ENCODE results near the gene KCNJ18. TPM values are rescaled to one million over a fixed set of nuclear protein-coding genes. Genes with fewer than 3 reads are reported as not detected.
"Not testable (repeated sequence)": the region's sequence is repeated elsewhere in the genome, so short reads cannot be mapped to it uniquely, and the experiment has no call there.

The KCNJ18 gene
- total and polyA plus RNA-seq, 9 of the 15 experiments (the other 6 are each of a cell fraction or from before 2014, with no cell fraction given), result not detected

DNA sequence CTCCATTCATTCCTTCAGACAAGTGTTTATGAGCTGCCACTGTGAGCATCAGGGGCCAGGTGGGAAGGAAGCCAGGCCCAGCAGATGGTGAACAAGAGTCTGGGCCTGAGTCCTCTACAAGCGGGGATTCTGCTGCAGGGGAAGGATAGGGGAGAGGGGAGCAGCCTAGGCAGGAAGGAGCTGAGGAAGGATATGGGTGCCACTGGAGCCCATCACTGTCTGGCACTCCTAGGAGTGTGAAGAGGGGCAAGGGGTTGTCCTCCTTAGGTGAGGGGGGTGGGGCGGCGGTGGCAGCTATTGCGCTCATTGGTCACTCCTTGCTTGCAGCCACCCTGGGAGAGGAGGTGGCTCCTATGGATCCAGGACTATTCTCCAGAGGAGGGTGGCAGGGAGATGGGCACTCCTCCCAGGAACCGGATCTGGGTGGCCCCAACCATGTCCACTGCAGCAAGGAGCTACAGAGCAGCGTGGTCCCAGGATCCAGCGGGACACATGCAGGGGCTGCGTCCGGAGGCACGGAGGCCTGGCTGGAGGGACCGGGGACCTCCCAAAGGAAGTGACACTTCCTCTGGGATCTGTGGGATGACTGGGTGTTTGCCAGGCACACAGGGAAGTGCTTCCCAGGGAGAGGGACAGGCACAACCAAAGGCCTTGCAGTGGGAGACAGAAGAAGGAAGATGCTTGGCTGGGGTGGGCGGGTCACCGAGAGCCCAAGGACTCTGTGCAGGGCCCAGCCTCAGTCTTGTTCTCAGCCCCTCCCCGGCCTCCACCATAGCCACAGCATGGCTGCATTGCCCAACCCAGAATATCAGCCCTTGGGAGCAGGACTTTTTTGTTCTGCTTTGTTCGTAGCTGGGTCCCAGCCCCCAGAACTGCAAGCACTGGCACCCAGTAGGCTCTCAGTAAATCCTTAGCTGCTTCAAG is 16.6 kb downstream of the KCNJ18 start:
- in situ Hi-C loops (cut with MboI), result loop anchor here (5.0 kb wide), 1 partner anchor 287 kb away; no protein-coding TSS in a partner anchor
- DNase-seq (ENCODE audit: extremely low read depth in 1 of 4, low spot score in 3 of 4); H3K79me2 ChIP-seq (ENCODE audit: control insufficient read depth, insufficient read depth, low read length); H3K27ac ChIP-seq (ENCODE audit: extremely low read depth, low read depth, low read length); H3K4me3 ChIP-seq; intact Hi-C loops (cut with micrococcal nuclease); BruUV-seq (replicated peaks); H3K4me2 ChIP-seq (ENCODE audit: insufficient read depth, low read length); FAIRE-seq; ATAC-seq; CTCF ChIA-PET (ENCODE audit: low intra/inter-chr PET ratio); H3K9me1 ChIP-seq (ENCODE audit: control insufficient read depth, insufficient read depth, low read length); H3K9me3 ChIP-seq (replicated peaks; ENCODE audit: control insufficient read depth, insufficient read depth, low read depth, low read length); H4K20me1 ChIP-seq (replicated peaks; ENCODE audit: control insufficient read depth, insufficient read depth, low read length); H2AFZ ChIP-seq (ENCODE audit: low read depth, low read length); H3K36me3 ChIP-seq (ENCODE audit: control insufficient read depth, insufficient read depth, low read length); H3K9ac ChIP-seq (ENCODE audit: insufficient read depth in 1 of 2, low read depth in 2 of 2, low read length in 2 of 2); H3K4me1 ChIP-seq (replicated peaks in 1 of 2; ENCODE audit: control insufficient read depth in 2 of 2, insufficient read depth in 2 of 2, low read length in 2 of 2): not testable (repeated sequence)
- WGBS (ENCODE audit: insufficient coverage, low coverage, missing lambda C conversion rate), result 0% methylated on average over 9 of the region's 15 CpGs
- POLR2A ChIA-PET, result interaction anchor here (1.8 kb wide), 1 partner anchor 288 kb away, joined by 4 read pairs; no protein-coding TSS in a partner anchor
- peaks cover 0 to 14% of the 10 kb centered on the region in 2 experiments; a peak in 1 of 5 replicates for H3K27me3 ChIP-seq (ENCODE audit: control insufficient read depth in 2 of 2, insufficient read depth in 2 of 2, low read length in 2 of 2)

DNA sequence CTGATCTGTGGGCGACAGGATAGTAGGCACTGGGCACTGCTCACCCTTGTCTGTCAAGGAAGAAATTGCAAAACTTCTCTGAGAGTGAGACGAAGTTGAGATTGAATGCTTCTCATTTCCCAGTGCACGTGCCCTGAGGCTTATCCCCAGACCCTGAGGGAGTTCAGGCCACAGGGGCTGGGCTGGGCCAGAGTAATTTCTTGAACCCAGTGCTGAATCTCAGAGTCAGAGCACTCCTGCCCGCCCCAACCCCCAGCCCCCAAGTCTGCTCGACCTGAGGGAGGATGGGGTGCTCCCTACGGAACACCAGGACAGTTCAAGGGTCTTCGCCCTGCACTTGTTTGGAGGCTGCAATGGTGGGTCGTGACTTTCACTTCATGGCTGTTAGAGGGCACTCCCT is 17.7 kb downstream of the KCNJ18 start:
- H3K27ac ChIP-seq (ENCODE audit: extremely low read depth, low read depth, low read length); H3K36me3 ChIP-seq (ENCODE audit: control insufficient read depth, insufficient read depth, low read length); CTCF ChIA-PET (ENCODE audit: low intra/inter-chr PET ratio); H2AFZ ChIP-seq (ENCODE audit: low read depth, low read length); H3K27me3 ChIP-seq (ENCODE audit: control insufficient read depth in 2 of 2, insufficient read depth in 2 of 2, low read length in 2 of 2); FAIRE-seq; H3K9me3 ChIP-seq (replicated peaks; ENCODE audit: control insufficient read depth, insufficient read depth, low read depth, low read length); H4K20me1 ChIP-seq (replicated peaks; ENCODE audit: control insufficient read depth, insufficient read depth, low read length); intact Hi-C loops (cut with micrococcal nuclease); H3K9ac ChIP-seq (ENCODE audit: insufficient read depth in 1 of 2, low read depth in 2 of 2, low read length in 2 of 2); H3K79me2 ChIP-seq (ENCODE audit: control insufficient read depth, insufficient read depth, low read length); H3K4me2 ChIP-seq (ENCODE audit: insufficient read depth, low read length); ATAC-seq; H3K4me1 ChIP-seq (replicated peaks in 1 of 2; ENCODE audit: control insufficient read depth in 2 of 2, insufficient read depth in 2 of 2, low read length in 2 of 2); POLR2A ChIA-PET; H3K9me1 ChIP-seq (ENCODE audit: control insufficient read depth, insufficient read depth, low read length); BruUV-seq (replicated peaks); H3K4me3 ChIP-seq; DNase-seq (ENCODE audit: extremely low read depth in 1 of 4, low spot score in 3 of 4): not testable (repeated sequence)
- 0% methylated on average over 1 of the region's 8 CpGs for WGBS (ENCODE audit: insufficient coverage, low coverage, missing lambda C conversion rate)
- in situ Hi-C loops (cut with MboI), result loop anchor here (5.0 kb wide), 1 partner anchor 288 kb away; no protein-coding TSS in a partner anchor

DNA sequence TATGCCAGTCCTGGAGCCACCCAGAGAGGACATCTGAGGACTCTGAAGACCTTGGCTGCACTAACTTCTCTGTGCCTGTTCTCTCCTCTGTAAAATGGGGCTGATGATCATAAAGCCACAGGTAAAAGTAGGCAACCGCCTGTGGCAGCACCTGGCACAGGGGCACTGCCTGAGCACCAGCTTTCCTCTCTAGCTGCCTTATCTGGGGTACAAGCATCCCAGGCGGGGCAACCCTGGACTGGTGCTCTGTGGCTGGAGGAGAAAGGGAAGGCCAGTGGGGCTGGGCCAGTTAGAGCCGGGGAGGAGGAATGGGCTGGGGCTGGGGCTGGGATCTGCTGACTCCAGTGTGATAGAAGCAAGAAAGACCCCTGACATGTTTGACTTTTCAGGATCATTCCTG is 18.2 kb downstream of the KCNJ18 start:
- H3K4me3 ChIP-seq; in situ Hi-C loops (cut with MboI); H3K36me3 ChIP-seq (ENCODE audit: control insufficient read depth, insufficient read depth, low read length); BruUV-seq (replicated peaks); H3K9ac ChIP-seq (ENCODE audit: insufficient read depth in 1 of 2, low read depth in 2 of 2, low read length in 2 of 2); FAIRE-seq; CTCF ChIA-PET (ENCODE audit: low intra/inter-chr PET ratio); DNase-seq (ENCODE audit: extremely low read depth in 1 of 4, low spot score in 3 of 4); POLR2A ChIA-PET; H3K4me1 ChIP-seq (replicated peaks in 1 of 2; ENCODE audit: control insufficient read depth in 2 of 2, insufficient read depth in 2 of 2, low read length in 2 of 2); intact Hi-C loops (cut with micrococcal nuclease); H3K9me3 ChIP-seq (replicated peaks; ENCODE audit: control insufficient read depth, insufficient read depth, low read depth, low read length); ATAC-seq; H3K27me3 ChIP-seq (ENCODE audit: control insufficient read depth in 2 of 2, insufficient read depth in 2 of 2, low read length in 2 of 2); H3K27ac ChIP-seq (ENCODE audit: extremely low read depth, low read depth, low read length); H3K4me2 ChIP-seq (ENCODE audit: insufficient read depth, low read length); H4K20me1 ChIP-seq (replicated peaks; ENCODE audit: control insufficient read depth, insufficient read depth, low read length); H3K9me1 ChIP-seq (ENCODE audit: control insufficient read depth, insufficient read depth, low read length); H3K79me2 ChIP-seq (ENCODE audit: control insufficient read depth, insufficient read depth, low read length); H2AFZ ChIP-seq (ENCODE audit: low read depth, low read length): not testable (repeated sequence)
- WGBS (ENCODE audit: insufficient coverage, low coverage, missing lambda C conversion rate), result 0% methylated on average over 1 of the region's 3 CpGs

Measured in K562 (cell line).